Endothelial cell of umbilical vein (primary cell): ENCODE measurements around the gene NDUFAF2. TPM values are rescaled to one million over a fixed set of nuclear protein-coding genes. Genes with fewer than 3 reads are reported as not detected.

Experiments
- BruUV-seq: library from RNA; stranded (reverse); fragments of 400-500 nt; replicated peaks from 2 replicates; lab custom pipeline; 2021; lab: Mats Ljungman, UMichigan
- CTCF ChIA-PET: fragments of 300-600, 350-600 bp; sonication (Branson Sonifier 250); formaldehyde crosslinking; loops from one replicate; lab custom pipeline; 2021; ENCODE audit warnings: antibody characterized with exemption, inconsistent platforms; lab: Charles Lee
- POLR2A ChIA-PET: fragments of 300-600, 350-600 bp; sonication (Branson Sonifier 250); formaldehyde crosslinking; loops from one replicate; lab custom pipeline; 2021; ENCODE audit warnings: antibody characterized with exemption, inconsistent platforms; lab: Charles Lee
- DNase-seq: peaks from one replicate; pipeline ENCODE4 v3.0.0-alpha.2; 2011; ENCODE audit warnings: low read depth, low spot score
- FAIRE-seq: peaks from 2 replicates; lab custom pipeline; 2011; peaks lifted over from hg19 to GRCh38; lab: Jason Lieb, UNC
- H2AFZ ChIP-seq: 2 replicates; pipeline ENCODE4 v1.6.0; 2012; ENCODE audit warnings: low read depth, low read length, control low read depth, inconsistent platforms
- H3K27ac ChIP-seq: 2 replicates; pipeline ENCODE4 v1.5.1; 2011; ENCODE audit warnings: low read depth, mild to moderate bottlenecking, control low read depth, low read length, moderate library complexity; ENCODE audit not compliant: insufficient read depth
- H3K27me3 ChIP-seq, 2 experiments: 2 replicates each; pipeline versions ENCODE4 v1.6.0 to v1.6.1; 2011; ENCODE audit warnings: low read length in 2 of 2, mixed read lengths in 1 of 2; ENCODE audit not compliant: control insufficient read depth in 2 of 2, insufficient read depth in 2 of 2
- H3K36me3 ChIP-seq, 2 experiments: 2 replicates in 1 of 2; 3 replicates in 1 of 2; pipeline ENCODE4 v1.5.1; 2011; ENCODE audit warnings: low read length in 2 of 2, mild to moderate bottlenecking in 1 of 2, moderate library complexity in 1 of 2; ENCODE audit not compliant: control insufficient read depth in 2 of 2, insufficient read depth in 2 of 2; ENCODE audit errors: extremely low read depth in 1 of 2
- H3K4me1 ChIP-seq: 3 replicates; pipeline ENCODE4 v1.5.1; 2011; ENCODE audit warnings: mild to moderate bottlenecking, low read length; ENCODE audit not compliant: control insufficient read depth, insufficient read depth; ENCODE audit errors: extremely low read depth
- H3K4me2 ChIP-seq: 2 replicates; pipeline ENCODE4 v1.6.1; 2011; ENCODE audit warnings: low read length, control low read depth, mixed read lengths; ENCODE audit not compliant: insufficient read depth
- H3K4me3 ChIP-seq, 3 experiments: fragments of 200-600 bp in 1 of 3; sonication (generic), shearing (Covaris generic) in 1 of 3; replicated peaks in 1 of 3; 2 replicates each; pipeline ENCODE4 v1.5.1; 2011 to 2016; ENCODE audit warnings: control low read depth in 3 of 3, low read length in 3 of 3, mild to moderate bottlenecking in 2 of 3, inconsistent platforms in 1 of 3, low read depth in 1 of 3, moderate library complexity in 1 of 3; ENCODE audit not compliant: insufficient read depth in 1 of 3
- H3K79me2 ChIP-seq: 2 replicates; pipeline ENCODE4 v1.6.0; 2012; ENCODE audit warnings: low read length, inconsistent platforms; ENCODE audit not compliant: control insufficient read depth, insufficient read depth
- H3K9ac ChIP-seq: replicated peaks from 2 replicates; pipeline ENCODE3; 2011; ENCODE audit warnings: low read length, control low read depth; ENCODE audit not compliant: insufficient read depth; ENCODE audit errors: extremely low read depth
- H3K9me1 ChIP-seq: replicated peaks from 3 replicates; pipeline ENCODE4 v1.6.0; 2011; ENCODE audit warnings: mild to moderate bottlenecking, low read length; ENCODE audit not compliant: control insufficient read depth, insufficient read depth; ENCODE audit errors: extremely low read depth
- H3K9me3 ChIP-seq: replicated peaks from 2 replicates; pipeline ENCODE4 v1.5.1; 2012; ENCODE audit warnings: low read length, inconsistent platforms; ENCODE audit not compliant: control insufficient read depth, insufficient read depth
- H4K20me1 ChIP-seq: replicated peaks from 2 replicates; pipeline ENCODE3; 2011; ENCODE audit warnings: mild to moderate bottlenecking, low read length; ENCODE audit not compliant: control insufficient read depth, insufficient read depth; ENCODE audit errors: extremely low read depth
- CTCF ChIP-seq, 2 donors: IDR thresholded peaks; 1 replicate in 1 of 2; 2 replicates in 1 of 2; pipeline ENCODE4 v1.5.1; 2011; ENCODE audit warnings: low read length in 2 of 2, mild to moderate bottlenecking in 2 of 2, moderate library complexity in 2 of 2, control low read depth in 1 of 2, inconsistent platforms in 1 of 2, low read depth in 1 of 2; ENCODE audit not compliant: insufficient read depth in 1 of 2; ENCODE audit errors: extremely low read depth in 1 of 2
- EZH2 ChIP-seq: IDR thresholded peaks from 2 replicates; pipeline ENCODE4 v1.6.1; 2012; ENCODE audit warnings: borderline replicate concordance, low read depth, mild to moderate bottlenecking, moderate library complexity, low read length, inconsistent platforms; ENCODE audit not compliant: severe bottlenecking
- FOS ChIP-seq: IDR thresholded peaks from 2 replicates; pipeline ENCODE4 v1.6.1; 2011; ENCODE audit warnings: mild to moderate bottlenecking, low read length, moderate library complexity, borderline replicate concordance; ENCODE audit not compliant: insufficient read depth
- GATA2 ChIP-seq: IDR thresholded peaks from 2 replicates; pipeline ENCODE4 v1.7.0; 2011; ENCODE audit warnings: low read depth, mild to moderate bottlenecking, moderate library complexity, mixed read lengths, low read length; ENCODE audit not compliant: insufficient read length, insufficient read depth
- JUN ChIP-seq: IDR thresholded peaks from 2 replicates; pipeline ENCODE4 v1.6.1; 2011; ENCODE audit warnings: borderline replicate concordance, low read depth; ENCODE audit not compliant: insufficient read length, insufficient read depth
- MYC ChIP-seq: IDR thresholded peaks from one replicate; pipeline ENCODE4 v1.6.1; 2011; ENCODE audit warnings: mild to moderate bottlenecking, low read depth, low read length
- POLR2A ChIP-seq: IDR thresholded peaks from 2 replicates; pipeline ENCODE4 v1.6.1; 2012; ENCODE audit warnings: low read depth, mild to moderate bottlenecking, control low read depth, low read length
- POLR2AphosphoS5 ChIP-seq: IDR thresholded peaks from 2 replicates; pipeline ENCODE4 v1.6.1; 2012; ENCODE audit warnings: low read depth, mild to moderate bottlenecking, control low read depth, low read length, moderate library complexity; ENCODE audit not compliant: insufficient read depth
- dilution Hi-C: fragments of 300-500 bp; cut with MboI; formaldehyde crosslinking; loops from one replicate; pipeline ENCODE4 v1.15.0; 2019; ENCODE audit warnings: low sequenced_read_pairs; ENCODE audit not compliant: extremely low pct_ligation_motif_present
- intact Hi-C: fragments of 100-400 bp; cut with micrococcal nuclease; formaldehyde crosslinking; loops from one replicate; pipeline ENCODE4 v1.10.0; 2022
- polyA plus RNA-seq, 4 experiments: library from polyadenylated mRNA; depleted of rRNA in 3 of 4; stranded (reverse) in 3 of 4; unstranded in 1 of 4; fragments of >200 nt; gene quantifications; 2 replicates each; pipeline versions ENCODE4 v1.2.1 to v1.2.3, GENCODE V29; 2011 to 2012; ENCODE audit warnings: missing spikeins in 1 of 4
- total RNA-seq: library from RNA; stranded (reverse); gene quantifications from 2 replicates; pipeline ENCODE4 v1.2.3, GENCODE V29; 2021
- TF ChIP-seq, protein P1 (sequence below): IDR thresholded peaks from 2 replicates; pipeline ENCODE4 v1.6.1; 2011; ENCODE audit not compliant: insufficient read depth, insufficient read length

NDUFAF2 gene
- total and polyA plus RNA-seq, 2 donors (not counting 3 experiments of a cell fraction or from before 2014, with no cell fraction given), result 10.7 to 39.9 TPM

- intact Hi-C loops (no loop called here), dilution Hi-C loops (no loop called here)
- no peak for FAIRE-seq
- Histone ChIP-seq H3K4me1 (no peaks in the 10 kb centered on the region), H3K79me2 (no peaks in the 10 kb centered on the region), H3K9me3 (no peaks in the 10 kb centered on the region), H3K27ac (no peak overlapping the region), H4K20me1 (no peaks in the 10 kb centered on the region), H2AFZ (no peak overlapping the region), H3K4me3 (no peak overlapping the region), H3K9ac (no peak overlapping the region), H3K4me2 (no peak overlapping the region), H3K36me3 (no peaks in the 10 kb centered on the region), H3K9me1 (no peaks in the 10 kb centered on the region), H3K27me3 (no peaks in the 10 kb centered on the region)
- POLR2A ChIA-PET, result no interaction called here
- BruUV-seq, result no TSS peak
- TF ChIP-seq POLR2A, result no peak
- TF ChIP-seq POLR2AphosphoS5, result no peak
- TF ChIP-seq JUN, result no peak
- TF ChIP-seq MYC, result no peak
- TF ChIP-seq FOS, result no peak
- TF ChIP-seq, protein P1, sequence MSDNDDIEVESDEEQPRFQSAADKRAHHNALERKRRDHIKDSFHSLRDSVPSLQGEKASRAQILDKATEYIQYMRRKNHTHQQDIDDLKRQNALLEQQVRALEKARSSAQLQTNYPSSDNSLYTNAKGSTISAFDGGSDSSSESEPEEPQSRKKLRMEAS, result no peak
- TF ChIP-seq GATA2, result no peak
- no peak for TF ChIP-seq CTCF (IDR thresholded peaks at IDR 0.05; ENCODE audit: extremely low read depth in 1 of 2, insufficient read depth in 1 of 2, low read depth in 1 of 2, low read length in 2 of 2)
- TF ChIP-seq EZH2, result no peak
- CTCF ChIA-PET, result no interaction called here
- no peak for DNase-seq
Observed at GRCh38 chr5:61130289-61130688, 185.3 kb downstream of the NDUFAF2 start.
